Trophoblast cell (in vitro differentiated cells and primary cell): Measurements from ENCODE around the gene LRRC56.
A peak's percentile ranks its signal among the peaks of the same experiment; 100 is the strongest.

ENCODE experiments used
- DNase-seq, 2 donors: peaks; one replicate each; pipeline ENCODE4 v3.0.0-alpha.2; 2016
- H2AFZ ChIP-seq: 2 replicates; pipeline ENCODE4 v1.6.1; 2013; ENCODE audit warnings: low read length, moderate library complexity, mild to moderate bottlenecking; ENCODE audit not compliant: insufficient read depth, poor library complexity
- H2AK5ac ChIP-seq: 2 replicates; pipeline ENCODE4 v1.6.1; 2013; ENCODE audit warnings: mild to moderate bottlenecking, low read length
- H2BK120ac ChIP-seq: 2 replicates; pipeline ENCODE4 v1.6.1; 2013; ENCODE audit warnings: low read length, mild to moderate bottlenecking, moderate library complexity; ENCODE audit not compliant: insufficient read depth, poor library complexity
- H2BK12ac ChIP-seq: 2 replicates; pipeline ENCODE4 v1.6.1; 2013; ENCODE audit warnings: mild to moderate bottlenecking, low read length, moderate library complexity
- H2BK5ac ChIP-seq: 2 replicates; pipeline ENCODE4 v1.6.1; 2013; ENCODE audit warnings: low read length, low read depth, moderate library complexity, mild to moderate bottlenecking; ENCODE audit not compliant: poor library complexity
- H3K14ac ChIP-seq: 2 replicates; pipeline ENCODE4 v1.6.1; 2013; ENCODE audit warnings: mild to moderate bottlenecking, low read length
- H3K18ac ChIP-seq: 2 replicates; pipeline ENCODE4 v1.6.1; 2013; ENCODE audit warnings: mild to moderate bottlenecking, low read length
- H3K23ac ChIP-seq: 2 replicates; pipeline ENCODE4 v1.6.1; 2013; ENCODE audit warnings: low read length
- H3K27ac ChIP-seq: 2 replicates; pipeline ENCODE4 v1.5.1; 2013; ENCODE audit warnings: low read depth, mild to moderate bottlenecking, inconsistent platforms, low read length, moderate library complexity
- H3K27me3 ChIP-seq: 2 replicates; pipeline ENCODE4 v1.6.1; 2013; ENCODE audit warnings: inconsistent platforms, mild to moderate bottlenecking, low read length, moderate library complexity; ENCODE audit not compliant: insufficient read depth
- H3K36me3 ChIP-seq, 2 experiments: 1 replicate in 1 of 2; 2 replicates in 1 of 2; pipeline ENCODE4 v1.6.1; 2013; ENCODE audit warnings: low read length in 2 of 2, mild to moderate bottlenecking in 2 of 2, moderate library complexity in 1 of 2; ENCODE audit not compliant: insufficient read depth in 2 of 2, control insufficient read depth in 1 of 2
- H3K4ac ChIP-seq: 2 replicates; pipeline ENCODE4 v1.6.1; 2013; ENCODE audit warnings: low read depth, mild to moderate bottlenecking, low read length, moderate library complexity
- H3K4me1 ChIP-seq, 2 experiments: 1 replicate in 1 of 2; 2 replicates in 1 of 2; pipeline ENCODE4 v1.6.1; 2013; ENCODE audit warnings: low read length in 2 of 2, mild to moderate bottlenecking in 2 of 2, moderate library complexity in 1 of 2; ENCODE audit not compliant: insufficient read depth in 2 of 2, control insufficient read depth in 1 of 2
- H3K4me2 ChIP-seq: 2 replicates; pipeline ENCODE4 v1.6.1; 2013; ENCODE audit warnings: inconsistent platforms, mild to moderate bottlenecking, low read length, moderate library complexity
- H3K4me3 ChIP-seq: 2 replicates; pipeline ENCODE4 v1.5.1; 2013; ENCODE audit warnings: mild to moderate bottlenecking, low read depth, low read length, inconsistent platforms
- H3K79me1 ChIP-seq: one replicate; pipeline ENCODE4 v1.6.1; 2013; ENCODE audit warnings: low read length
- H3K79me2 ChIP-seq: 2 replicates; pipeline ENCODE4 v1.6.1; 2013; ENCODE audit warnings: low read length, mild to moderate bottlenecking; ENCODE audit not compliant: control insufficient read depth, insufficient read depth, poor library complexity
- H3K9ac ChIP-seq: 2 replicates; pipeline ENCODE4 v1.6.1; 2013; ENCODE audit warnings: mild to moderate bottlenecking, low read length
- H3K9me3 ChIP-seq: 2 replicates; pipeline ENCODE4 v1.6.1; 2013; ENCODE audit warnings: low read depth, mild to moderate bottlenecking, control low read depth, inconsistent platforms, low read length; ENCODE audit not compliant: insufficient read depth
- H4K12ac ChIP-seq: 2 replicates; pipeline ENCODE4 v1.6.1; 2013; ENCODE audit warnings: low read depth, mild to moderate bottlenecking, low read length, moderate library complexity
- H4K8ac ChIP-seq: 2 replicates; pipeline ENCODE4 v1.6.1; 2013; ENCODE audit warnings: low read depth, mild to moderate bottlenecking, low read length, moderate library complexity
- H4K91ac ChIP-seq: one replicate; pipeline ENCODE4 v1.6.1; 2013; ENCODE audit warnings: low read depth, mild to moderate bottlenecking, low read length, moderate library complexity
- WGBS: extraction: QIAGEN DNeasy Blood & Tissue Kit; methylation state at CpG from one replicate; pipeline ENCODE4 v1.1.7; 2013; ENCODE audit warnings: missing lambda C conversion rate; ENCODE audit not compliant: insufficient read length, insufficient coverage; ENCODE audit errors: extremely low coverage; 5-methylcytosine and 5-hydroxymethylcytosine counted together

The LRRC56 gene

DNA sequence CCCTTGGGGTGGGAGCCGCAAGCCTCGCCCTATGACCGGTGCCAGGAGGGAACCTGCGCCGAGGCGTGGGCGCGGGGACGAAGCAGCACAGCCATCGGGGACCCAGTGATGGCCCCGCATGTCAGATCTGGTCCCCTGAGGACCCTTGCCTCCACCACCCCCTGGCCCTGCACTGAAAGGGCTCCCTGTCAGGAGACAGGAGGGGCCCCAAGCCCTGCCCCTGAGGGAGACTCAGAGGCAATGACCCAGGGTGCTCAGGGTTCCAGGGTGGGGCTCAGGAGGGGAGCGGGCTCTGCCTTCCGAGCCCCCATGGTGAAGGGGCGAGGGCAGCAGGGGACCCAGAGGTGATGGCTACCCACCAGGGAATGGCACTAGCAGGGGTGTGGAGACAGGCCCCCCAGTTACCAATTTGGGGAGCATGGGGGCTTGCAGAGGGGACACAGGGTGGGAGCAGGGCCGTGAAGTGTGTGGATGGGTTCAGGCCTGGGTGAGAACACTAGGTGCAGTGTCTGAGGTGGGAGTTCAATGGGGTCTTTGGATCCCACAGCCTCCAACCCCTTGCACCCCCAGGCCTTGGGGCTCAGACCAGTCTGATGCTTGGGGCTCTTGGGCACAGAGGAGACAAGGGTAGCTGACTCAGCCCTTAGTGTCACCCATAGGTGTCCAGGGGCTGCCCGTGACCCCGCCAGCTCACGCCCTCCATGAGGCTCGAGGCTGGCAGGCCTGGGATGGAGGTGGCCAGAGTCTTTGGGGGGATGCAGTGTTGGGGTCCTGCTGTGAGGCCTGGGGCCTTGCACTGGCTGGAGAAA, 499 bp downstream of the LRRC56 start:
- H4K91ac ChIP-seq = no peak overlapping the region
- no CpG with 5 or more reads among the region's 19 CpGs for WGBS
- peak overlapping the region; percentile 13 for H4K8ac ChIP-seq

DNA sequence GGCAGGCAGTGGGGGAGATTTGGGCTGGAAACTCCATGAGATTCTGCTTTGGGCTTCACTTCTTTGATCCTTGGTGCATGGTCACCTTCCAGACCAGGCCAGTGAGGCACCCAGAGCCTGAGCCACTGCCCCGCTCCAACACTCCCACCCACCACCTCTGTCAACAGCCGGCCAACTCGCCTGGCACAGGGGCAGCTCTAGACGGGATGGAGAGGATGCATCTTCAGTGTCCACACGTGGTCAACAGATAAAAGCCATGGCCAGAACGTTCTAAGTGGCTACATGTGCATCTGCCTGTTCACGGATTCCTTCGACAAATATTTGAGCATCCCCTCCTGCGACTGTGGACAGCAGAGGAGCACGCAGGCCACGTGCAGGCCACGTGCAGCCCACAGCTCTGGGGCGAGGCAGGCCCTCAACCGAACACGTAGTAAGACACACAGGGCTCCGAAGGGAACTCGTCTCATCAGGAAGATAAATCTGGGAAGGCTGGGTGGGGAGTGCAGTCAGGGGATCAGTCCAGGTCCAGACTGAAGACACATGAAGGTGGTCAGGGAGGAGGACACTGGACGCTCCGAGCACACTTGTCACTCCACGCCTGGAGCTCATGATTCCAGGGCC, 1.2 kb downstream of the LRRC56 start:
- Histone ChIP-seq H3K9me3 (peaks cover 3% of the 10 kb centered on the region), H3K23ac (no peak overlapping the region), H3K4me1 (peaks cover 21 to 23% of the 10 kb centered on the region in 2 experiments), H3K18ac (no peak overlapping the region), H3K4me2 (no peak overlapping the region), H3K79me1 (peaks cover 15% of the 10 kb centered on the region), H3K79me2 (peaks cover 6% of the 10 kb centered on the region), H3K27ac (no peak overlapping the region), H2BK12ac (no peak overlapping the region), H3K36me3 (peaks cover 5 to 8% of the 10 kb centered on the region in 2 experiments), H4K91ac (no peak overlapping the region), H2BK5ac (no peak overlapping the region), H3K14ac (no peak overlapping the region), H2AFZ (no peak overlapping the region), H3K27me3 (peaks cover 12% of the 10 kb centered on the region), H2BK120ac (no peak overlapping the region), H3K4me3 (peak overlapping the region; percentile 55), H3K9ac (no peak overlapping the region), H4K8ac (no peak overlapping the region), H3K4ac (no peak overlapping the region), H2AK5ac (no peak overlapping the region), H4K12ac (no peak overlapping the region)
- WGBS = no CpG with 5 or more reads among the region's 20 CpGs
- DNase-seq = no peak

More for the DNA sequence above, 499 bp downstream of the LRRC56 start:
- no peak overlapping the region for H3K27ac ChIP-seq
- H2BK5ac ChIP-seq = no peak overlapping the region
- no peak overlapping the region for H2BK120ac ChIP-seq
- peak overlapping the region; percentile 2 for H2AK5ac ChIP-seq
- peaks cover 3% of the 10 kb centered on the region for H3K9me3 ChIP-seq
- peak overlapping the region; percentile 35 for H3K18ac ChIP-seq
- DNase-seq = no peak
- H3K79me1 ChIP-seq = peaks cover 15% of the 10 kb centered on the region
- no peak overlapping the region for H3K14ac ChIP-seq
- peaks cover 12% of the 10 kb centered on the region for H3K27me3 ChIP-seq
- no peak overlapping the region for H3K23ac ChIP-seq
- H3K79me2 ChIP-seq = peaks cover 6% of the 10 kb centered on the region
- no peak overlapping the region for H2AFZ ChIP-seq
- H3K4me2 ChIP-seq = peak overlapping the region; percentile 63
- H3K4me1 ChIP-seq = peaks cover 21 to 23% of the 10 kb centered on the region in 2 experiments
- peak overlapping the region; percentile 42 for H3K4me3 ChIP-seq
- H3K9ac ChIP-seq = no peak overlapping the region
- peak overlapping the region; percentile 3 for H2BK12ac ChIP-seq
- peaks cover 12 to 15% of the 10 kb centered on the region in 2 experiments for H3K36me3 ChIP-seq
- no peak overlapping the region for H4K12ac ChIP-seq
- H3K4ac ChIP-seq = no peak overlapping the region

DNA sequence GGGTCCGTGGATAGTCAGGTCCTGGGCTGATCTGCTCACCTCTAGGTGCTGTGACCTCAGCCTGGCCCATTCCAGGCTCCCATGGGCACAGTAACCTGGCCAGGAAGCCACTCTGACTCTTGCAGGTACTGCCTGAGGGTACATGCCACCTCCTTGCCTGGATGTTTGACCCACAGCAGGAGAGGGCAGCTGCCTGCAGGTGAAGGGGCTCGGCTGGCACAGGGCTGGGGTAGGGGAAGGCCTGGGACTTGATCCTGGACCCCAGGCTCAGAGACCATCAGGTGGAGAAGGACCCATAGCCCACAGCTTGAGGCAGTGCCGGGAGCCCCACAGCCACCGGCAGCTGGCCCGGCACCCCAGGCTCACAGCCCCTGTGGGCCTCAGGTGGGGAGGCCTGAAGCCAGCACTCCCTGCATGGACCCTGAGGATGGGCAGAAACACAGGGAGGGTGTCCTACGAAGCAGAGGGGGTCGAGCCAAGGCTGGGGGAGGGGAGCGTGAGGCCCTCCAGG, 2.7 kb downstream of the LRRC56 start:
- H3K36me3 ChIP-seq = no peaks in the 10 kb centered on the region
- no peak overlapping the region for H4K8ac ChIP-seq
- H3K79me2 ChIP-seq = no peaks in the 10 kb centered on the region
- no peak overlapping the region for H2BK120ac ChIP-seq
- no peak overlapping the region for H4K91ac ChIP-seq
- no peak overlapping the region for H3K4me3 ChIP-seq
- no peak overlapping the region for H2BK5ac ChIP-seq
- H2AFZ ChIP-seq = no peak overlapping the region
- H3K9me3 ChIP-seq = peaks cover 3% of the 10 kb centered on the region
- no peak overlapping the region for H4K12ac ChIP-seq
- no peak overlapping the region for H3K23ac ChIP-seq
- DNase-seq = no peak
- peaks cover 16% of the 10 kb centered on the region in 2 experiments for H3K4me1 ChIP-seq
- no peak overlapping the region for H3K14ac ChIP-seq
- no peak overlapping the region for H3K18ac ChIP-seq
- WGBS = no CpG with 5 or more reads among the region's 8 CpGs
- no peak overlapping the region for H3K4me2 ChIP-seq
- H2BK12ac ChIP-seq = no peak overlapping the region
- no peak overlapping the region for H3K27ac ChIP-seq
- H3K4ac ChIP-seq = no peak overlapping the region
- H3K27me3 ChIP-seq = peaks cover 12% of the 10 kb centered on the region
- no peak overlapping the region for H3K9ac ChIP-seq
- H2AK5ac ChIP-seq = no peak overlapping the region
- peaks cover 11% of the 10 kb centered on the region for H3K79me1 ChIP-seq

DNA sequence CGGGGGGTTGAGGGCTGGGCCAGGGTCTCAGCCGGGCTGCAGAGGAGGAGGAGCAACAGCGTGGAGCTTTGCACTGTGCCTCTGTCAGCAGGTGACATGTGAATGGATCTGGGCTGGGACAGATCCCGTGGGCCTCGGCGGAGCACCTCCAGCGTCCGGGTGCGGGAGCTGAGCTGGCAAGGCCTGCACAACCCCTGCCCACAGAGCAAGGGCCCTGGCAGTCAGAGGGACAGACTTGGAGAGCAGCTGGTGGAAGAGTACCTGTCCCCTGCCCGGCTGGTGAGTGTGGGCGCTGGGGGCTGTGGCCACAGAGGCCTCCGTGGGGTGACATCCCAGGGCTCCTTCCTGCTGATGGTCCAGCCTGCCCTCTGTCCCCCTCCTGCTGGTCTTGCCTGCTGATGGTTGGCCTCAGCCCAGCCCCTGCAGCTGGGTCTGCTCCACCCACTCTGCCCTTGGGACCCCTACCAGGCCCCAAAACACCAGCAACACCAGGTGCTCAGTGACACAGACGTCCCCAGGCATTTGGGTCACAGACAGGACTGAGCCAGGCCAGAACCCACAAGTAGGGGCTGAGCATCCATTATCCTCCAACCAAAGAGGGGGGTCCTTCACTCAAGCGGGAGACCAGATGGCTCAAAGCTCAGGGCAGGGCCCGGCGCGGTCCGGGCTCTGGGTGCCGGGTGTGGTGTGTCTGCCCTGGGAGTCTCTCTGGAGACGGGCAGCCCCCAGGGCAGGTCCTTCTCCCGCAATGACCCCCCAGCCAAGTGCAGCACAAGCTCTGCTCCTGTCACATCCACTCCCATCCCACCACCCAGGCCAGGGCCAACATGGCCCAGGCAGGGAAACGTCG, 3.5 kb downstream of the LRRC56 start:
- no peak overlapping the region for H2AK5ac ChIP-seq
- no CpG with 5 or more reads among the region's 23 CpGs for WGBS

More for the DNA sequence above, 3.5 kb downstream of the LRRC56 start:
- no peak overlapping the region for H2BK5ac ChIP-seq
- peaks cover 12% of the 10 kb centered on the region for H3K27me3 ChIP-seq
- no peak overlapping the region for H2BK12ac ChIP-seq
- H3K36me3 ChIP-seq = no peaks in the 10 kb centered on the region
- no peak overlapping the region for H3K4ac ChIP-seq
- DNase-seq = no peak
- H3K27ac ChIP-seq = no peak overlapping the region
- no peak overlapping the region for H2BK120ac ChIP-seq
- no peaks in the 10 kb centered on the region for H3K79me2 ChIP-seq
- peaks cover 9% of the 10 kb centered on the region for H3K79me1 ChIP-seq
- H3K23ac ChIP-seq = no peak overlapping the region
- H3K9me3 ChIP-seq = peaks cover 3% of the 10 kb centered on the region
- H4K91ac ChIP-seq = no peak overlapping the region
- H3K4me1 ChIP-seq = peaks cover 16% of the 10 kb centered on the region in 2 experiments
- no peak overlapping the region for H4K8ac ChIP-seq
- H3K9ac ChIP-seq = no peak overlapping the region
- no peak overlapping the region for H2AFZ ChIP-seq
- no peak overlapping the region for H4K12ac ChIP-seq
- H3K4me3 ChIP-seq = no peak overlapping the region
- H3K18ac ChIP-seq = no peak overlapping the region
- no peak overlapping the region for H3K4me2 ChIP-seq
- no peak overlapping the region for H3K14ac ChIP-seq
